Testis (tissue), 2 donors: ENCODE results near the gene GCN1.

Experiments
- POLR2A ChIP-seq: fragments of 450-650 bp; IDR thresholded peaks from one replicate; pipeline ENCODE4 v1.6.1; 2017; ENCODE audit warnings: antibody characterized with exemption, mild to moderate bottlenecking, moderate library complexity
- TF ChIP-seq, protein P1 (sequence below), 3 experiments: fragments of 450-650 bp in 2 of 3; fragments of 200-600 bp in 1 of 3; sonication (generic) in 1 of 3; IDR thresholded peaks; one replicate each; pipeline ENCODE4 v1.5.1; 2016 to 2019; ENCODE audit warnings: antibody characterized with exemption in 3 of 3, mild to moderate bottlenecking in 2 of 3, moderate library complexity in 1 of 3

DNA sequence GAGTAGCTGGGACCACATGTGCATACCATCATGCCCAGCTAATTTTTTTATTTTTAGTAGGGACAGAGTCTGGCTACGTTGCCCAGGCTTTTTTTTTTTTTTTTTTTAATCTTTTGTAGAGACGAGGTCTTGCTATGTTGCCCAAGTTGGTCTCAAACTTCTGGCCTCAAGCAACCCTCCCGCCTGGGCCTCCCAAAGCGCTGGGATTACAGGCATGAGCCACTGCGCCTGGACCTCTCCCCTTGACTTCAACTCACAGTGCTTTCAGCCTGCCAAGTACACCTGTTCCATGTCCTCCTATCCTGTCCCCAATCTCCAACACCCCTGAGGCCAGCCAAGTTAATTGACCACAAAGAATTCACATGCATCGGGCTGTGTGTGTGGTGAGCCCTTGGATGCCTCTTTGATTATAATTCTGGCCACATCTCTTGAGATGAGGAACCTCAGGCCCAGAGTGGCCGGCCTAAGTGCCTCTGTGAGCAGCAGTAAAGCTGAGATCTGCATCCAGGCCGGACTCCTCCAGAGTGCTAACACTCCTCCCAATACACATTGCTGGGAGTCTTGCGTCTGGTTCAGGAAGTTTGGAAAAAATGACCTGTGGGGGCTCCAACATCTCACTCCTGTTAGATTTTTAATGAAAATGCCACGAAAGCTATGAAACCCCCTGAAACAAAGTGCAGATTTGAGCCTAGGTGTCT, 84.8 kb downstream of the GCN1 start:
- TF ChIP-seq, protein P1, sequence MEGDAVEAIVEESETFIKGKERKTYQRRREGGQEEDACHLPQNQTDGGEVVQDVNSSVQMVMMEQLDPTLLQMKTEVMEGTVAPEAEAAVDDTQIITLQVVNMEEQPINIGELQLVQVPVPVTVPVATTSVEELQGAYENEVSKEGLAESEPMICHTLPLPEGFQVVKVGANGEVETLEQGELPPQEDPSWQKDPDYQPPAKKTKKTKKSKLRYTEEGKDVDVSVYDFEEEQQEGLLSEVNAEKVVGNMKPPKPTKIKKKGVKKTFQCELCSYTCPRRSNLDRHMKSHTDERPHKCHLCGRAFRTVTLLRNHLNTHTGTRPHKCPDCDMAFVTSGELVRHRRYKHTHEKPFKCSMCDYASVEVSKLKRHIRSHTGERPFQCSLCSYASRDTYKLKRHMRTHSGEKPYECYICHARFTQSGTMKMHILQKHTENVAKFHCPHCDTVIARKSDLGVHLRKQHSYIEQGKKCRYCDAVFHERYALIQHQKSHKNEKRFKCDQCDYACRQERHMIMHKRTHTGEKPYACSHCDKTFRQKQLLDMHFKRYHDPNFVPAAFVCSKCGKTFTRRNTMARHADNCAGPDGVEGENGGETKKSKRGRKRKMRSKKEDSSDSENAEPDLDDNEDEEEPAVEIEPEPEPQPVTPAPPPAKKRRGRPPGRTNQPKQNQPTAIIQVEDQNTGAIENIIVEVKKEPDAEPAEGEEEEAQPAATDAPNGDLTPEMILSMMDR (IDR thresholded peaks at IDR 0.05) = no peak
- TF ChIP-seq POLR2A = no peak
